Gastroesophageal sphincter (tissue), 4 donors: Measurements from ENCODE around the gene BCL11A. TPM values are rescaled to one million over a fixed set of nuclear protein-coding genes. Genes with fewer than 3 reads are reported as not detected.

Source experiments
- ATAC-seq: fragments of 150-250 bp; one replicate; pipeline ENCODE4 v1.9.1; 2016; ENCODE audit warnings: mild to moderate bottlenecking, moderate library complexity
- H3K27ac ChIP-seq, 4 donors: fragments of 200-600 bp; sonication (generic) in 3 of 4; 1 replicate in 3 of 4; 2 replicates in 1 of 4; pipeline ENCODE4 v1.5.1; 2016 to 2019
- H3K27me3 ChIP-seq: fragments of 200-600 bp; sonication (generic); one replicate; pipeline ENCODE4 v1.5.1; 2019
- H3K36me3 ChIP-seq, 2 donors: fragments of 200-600 bp; sonication (generic); one replicate each; pipeline ENCODE4 v1.5.1; 2019; ENCODE audit warnings: control low read depth in 1 of 2
- H3K4me1 ChIP-seq, 3 donors: fragments of 200-600 bp; sonication (generic); 1 replicate in 2 of 3; 2 replicates in 1 of 3; pipeline ENCODE4 v1.5.1; 2016 to 2019; ENCODE audit warnings: control low read depth in 2 of 3
- H3K4me3 ChIP-seq, 2 donors: fragments of 200-600 bp; sonication (generic); one replicate each; pipeline ENCODE4 v1.5.1; 2019; ENCODE audit warnings: mild to moderate bottlenecking in 1 of 2, moderate library complexity in 1 of 2
- H3K9me3 ChIP-seq, 3 donors: fragments of 200-600 bp; sonication (generic); one replicate each; pipeline ENCODE4 v1.5.1; 2017 to 2019; ENCODE audit warnings: control low read depth in 2 of 3
- CTCF ChIP-seq, 4 experiments: fragments of 200-600 bp in 2 of 4; fragments of 450-650 bp in 2 of 4; sonication (generic) in 1 of 4; IDR thresholded peaks; one replicate each; pipeline ENCODE4 v1.5.1; 2017 to 2019; ENCODE audit warnings: antibody characterized with exemption in 4 of 4, mild to moderate bottlenecking in 2 of 4, moderate library complexity in 2 of 4
- EP300 ChIP-seq: sonication (generic); formaldehyde crosslinking; IDR thresholded peaks from one replicate; pipeline ENCODE4 v1.6.1; 2017; ENCODE audit warnings: antibody characterized with exemption, mild to moderate bottlenecking
- POLR2A ChIP-seq, 2 donors: fragments of 450-650 bp; IDR thresholded peaks; one replicate each; pipeline ENCODE4 v1.6.1; 2017; ENCODE audit warnings: antibody characterized with exemption in 2 of 2, mild to moderate bottlenecking in 2 of 2, moderate library complexity in 1 of 2
- POLR2AphosphoS5 ChIP-seq: sonication (generic); formaldehyde crosslinking; IDR thresholded peaks from one replicate; pipeline ENCODE4 v1.6.1; 2017; ENCODE audit warnings: antibody characterized with exemption
- WGBS, 2 donors: methylation state at CpG; one replicate each; pipeline ENCODE4 v1.1.5; 2018; ENCODE audit warnings: low coverage in 1 of 2; 5-methylcytosine and 5-hydroxymethylcytosine counted together
- total RNA-seq, 4 donors: library from RNA; depleted of rRNA; stranded (reverse); fragments of >200 nt; gene quantifications; one replicate each; pipeline ENCODE4 v1.1.0, GENCODE V29; 2016

The BCL11A gene
- total RNA-seq, 4 donors from 2014 or later, result 3.6 to 10.6 (median 8.1) TPM

- 52 to 71% methylated on average over 1 to 3 of the region's 4 CpGs for WGBS, 2 donors
- TF ChIP-seq CTCF (IDR thresholded peaks at IDR 0.05) (no peak), EP300 (no peak), POLR2AphosphoS5 (no peak), POLR2A (IDR thresholded peaks at IDR 0.05) (no peak)
- Histone ChIP-seq H3K36me3 (peaks cover 0 to 13% of the 10 kb centered on the region in 2 donors), H3K4me1 (peaks cover 0 to 10% (median 0%) of the 10 kb centered on the region in 3 donors), H3K4me3 (no peak overlapping the region), H3K9me3 (no peaks in the 10 kb centered on the region), H3K27ac (no peak overlapping the region), H3K27me3 (no peaks in the 10 kb centered on the region)
- ATAC-seq, result no peak
Observed at GRCh38 chr2:60465736-60466135, 87.7 kb downstream of the BCL11A start.

- Histone ChIP-seq H3K4me1 (peaks cover 0 to 10% (median 0%) of the 10 kb centered on the region in 3 donors), H3K27ac (no peak overlapping the region), H3K9me3 (no peaks in the 10 kb centered on the region), H3K27me3 (no peaks in the 10 kb centered on the region), H3K36me3 (peaks cover 0 to 17% of the 10 kb centered on the region in 2 donors), H3K4me3 (no peak overlapping the region)
- no peak for ATAC-seq
- WGBS, 2 donors, result 0 to 17% methylated on average over 1 to 6 of the region's 6 CpGs
- TF ChIP-seq POLR2A (IDR thresholded peaks at IDR 0.05) (no peak), POLR2AphosphoS5 (no peak), CTCF (IDR thresholded peaks at IDR 0.05) (no peak)
Observed at GRCh38 chr2:60463249-60463648, 90.2 kb downstream of the BCL11A start.

- ATAC-seq, result no peak
- Histone ChIP-seq H3K27ac (no peak overlapping the region), H3K36me3 (peaks cover 0 to 17% of the 10 kb centered on the region in 2 donors), H3K4me3 (no peak overlapping the region), H3K4me1 (peaks cover 0 to 10% (median 0%) of the 10 kb centered on the region in 3 donors), H3K9me3 (no peaks in the 10 kb centered on the region), H3K27me3 (no peaks in the 10 kb centered on the region)
- WGBS, 2 donors, result 96% methylated on average over 14 of the region's 47 CpGs; no CpG with 5 or more reads in 1 of the 2 donors
- TF ChIP-seq POLR2A (IDR thresholded peaks at IDR 0.05), result no peak
- no peak for TF ChIP-seq EP300
- TF ChIP-seq POLR2AphosphoS5, result no peak
- no peak for TF ChIP-seq CTCF (IDR thresholded peaks at IDR 0.05)
Observed at GRCh38 chr2:60461421-60462108, 91.9 kb downstream of the BCL11A start.

GRCh38 chr2:60460577-60461420, 92.7 kb downstream of the BCL11A start:
- no peaks in the 10 kb centered on the region for H3K9me3 ChIP-seq
- WGBS, 2 donors, result 94 to 96% methylated on average over 21 of the region's 76 CpGs
- TF ChIP-seq CTCF (IDR thresholded peaks at IDR 0.05) (no peak), POLR2A (IDR thresholded peaks at IDR 0.05) (no peak), POLR2AphosphoS5 (no peak), EP300 (no peak)
- peaks cover 0 to 17% of the 10 kb centered on the region in 2 donors for H3K36me3 ChIP-seq
- peaks cover 0 to 10% (median 0%) of the 10 kb centered on the region in 3 donors for H3K4me1 ChIP-seq
- H3K4me3 ChIP-seq, result no peak overlapping the region
- no peak for ATAC-seq
- no peak overlapping the region for H3K27ac ChIP-seq
- no peaks in the 10 kb centered on the region for H3K27me3 ChIP-seq
